ENCODE results near the gene ST7. TPM values are rescaled to one million over a fixed set of nuclear protein-coding genes. Genes with fewer than 3 reads are reported as not detected.

Gene ST7, protein sequence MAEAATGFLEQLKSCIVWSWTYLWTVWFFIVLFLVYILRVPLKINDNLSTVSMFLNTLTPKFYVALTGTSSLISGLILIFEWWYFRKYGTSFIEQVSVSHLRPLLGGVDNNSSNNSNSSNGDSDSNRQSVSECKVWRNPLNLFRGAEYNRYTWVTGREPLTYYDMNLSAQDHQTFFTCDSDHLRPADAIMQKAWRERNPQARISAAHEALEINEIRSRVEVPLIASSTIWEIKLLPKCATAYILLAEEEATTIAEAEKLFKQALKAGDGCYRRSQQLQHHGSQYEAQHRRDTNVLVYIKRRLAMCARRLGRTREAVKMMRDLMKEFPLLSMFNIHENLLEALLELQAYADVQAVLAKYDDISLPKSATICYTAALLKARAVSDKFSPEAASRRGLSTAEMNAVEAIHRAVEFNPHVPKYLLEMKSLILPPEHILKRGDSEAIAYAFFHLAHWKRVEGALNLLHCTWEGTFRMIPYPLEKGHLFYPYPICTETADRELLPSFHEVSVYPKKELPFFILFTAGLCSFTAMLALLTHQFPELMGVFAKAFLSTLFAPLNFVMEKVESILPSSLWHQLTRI
- 12.0 and 13.8 TPM in 2 replicates for total RNA-seq

DNA sequence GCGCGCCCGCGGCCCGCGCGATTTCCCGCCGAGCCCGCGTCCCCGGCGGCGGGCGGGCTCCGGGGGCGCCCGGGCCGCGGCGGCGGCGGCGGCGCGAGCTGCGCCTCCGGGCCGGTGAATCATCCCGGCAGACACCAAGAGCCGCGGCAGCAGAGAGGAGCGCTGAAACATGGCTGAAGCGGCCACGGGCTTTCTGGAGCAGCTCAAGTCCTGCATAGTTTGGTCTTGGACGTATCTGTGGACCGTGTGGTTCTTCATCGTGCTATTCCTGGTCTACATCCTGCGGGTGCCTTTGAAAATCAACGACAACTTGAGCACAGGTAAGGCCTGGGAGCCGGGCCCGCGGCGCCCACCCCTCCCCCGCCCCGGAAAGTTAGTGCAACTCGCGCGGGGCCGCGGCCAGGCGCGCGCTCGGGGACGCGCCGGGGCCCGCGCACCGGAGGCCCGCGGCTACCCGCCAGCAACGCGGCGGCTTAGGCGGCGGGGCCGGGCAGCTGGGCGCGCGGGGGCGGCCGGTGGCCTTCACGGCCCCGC, at the start of gene ST7:
TSS of gene ST7 (plus strand) at position 130 of the 534 bp plus-strand sequence. CDS start at position 170, 40 bp downstream.

Other genes with a start within 250 kb of the ST7 start
- gene CAPZA2, start 90.9 kb upstream of the ST7 start, total RNA-seq, result 188 and 240 TPM in 2 replicates

All from dermis lymphatic vessel endothelial cell (primary cell).